HG03097 (cell line): ENCODE results near the gene SLC25A52.
"Not testable (repeated sequence)": the region's sequence is repeated elsewhere in the genome, so short reads cannot be mapped to it uniquely, and the experiment has no call there.

Experiments used
- ATAC-seq: cut with Tn5 transposase; IDR thresholded peaks from one replicate; pipeline ENCODE4 v1.9.1; 2021; ENCODE audit not compliant: unreplicated experiment, low FRiP score

The SLC25A52 gene

GRCh38 chr18:31741097-31741735, 19.5 kb downstream of the SLC25A52 start:
- ATAC-seq, result no peak

- ATAC-seq, result no peak
These were observed 20.5 kb downstream of the SLC25A52 start for GRCh38 chr18:31740180-31740579.

GRCh38 chr18:31739651-31740050, 21.0 kb downstream of the SLC25A52 start:
- no peak for ATAC-seq

DNA sequence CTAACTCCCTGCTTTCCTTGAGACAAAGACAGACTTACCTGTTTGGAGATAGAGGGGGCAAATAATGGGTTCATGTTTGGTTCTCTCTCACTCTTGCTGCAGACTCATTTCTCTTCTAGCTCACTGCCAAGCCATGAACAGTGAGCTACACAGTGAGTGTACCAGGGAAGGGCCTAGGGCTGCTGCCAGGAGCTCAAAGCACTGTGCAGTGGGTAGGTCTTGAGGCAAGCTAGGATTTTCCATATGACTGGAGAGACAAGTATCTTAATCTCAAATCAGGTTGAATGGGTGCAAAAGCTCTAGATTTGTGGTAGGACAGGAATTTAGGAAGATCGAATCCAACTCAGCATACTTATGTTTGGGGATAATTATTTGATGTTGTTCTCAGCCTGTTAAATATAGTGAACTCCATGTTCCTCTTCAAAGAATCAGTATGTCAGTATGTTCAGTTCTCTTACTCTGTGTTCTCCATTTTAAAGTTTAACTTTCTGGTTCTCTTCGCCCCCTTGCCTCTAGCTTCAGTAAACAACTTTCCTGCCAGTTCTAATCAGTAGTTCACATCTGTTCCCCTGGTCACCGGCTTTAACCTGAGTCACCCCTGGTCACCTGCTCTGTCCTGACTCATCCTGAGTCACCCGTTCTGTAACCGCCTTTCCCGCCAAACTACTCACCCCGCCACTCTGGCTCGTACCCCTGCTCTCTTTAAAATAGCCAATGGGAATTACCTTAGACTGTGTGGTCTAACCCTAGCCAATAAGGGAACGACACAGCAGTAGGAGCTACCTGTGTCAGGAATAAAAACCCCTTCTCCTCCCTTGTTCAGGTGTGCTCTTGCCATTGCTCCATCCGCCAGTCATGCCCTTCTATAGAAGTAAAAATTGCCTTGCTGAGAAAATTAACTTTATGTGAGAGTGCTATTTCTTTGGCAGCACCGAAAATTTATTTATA, 21.9 kb downstream of the SLC25A52 start:
- no peak for ATAC-seq

DNA sequence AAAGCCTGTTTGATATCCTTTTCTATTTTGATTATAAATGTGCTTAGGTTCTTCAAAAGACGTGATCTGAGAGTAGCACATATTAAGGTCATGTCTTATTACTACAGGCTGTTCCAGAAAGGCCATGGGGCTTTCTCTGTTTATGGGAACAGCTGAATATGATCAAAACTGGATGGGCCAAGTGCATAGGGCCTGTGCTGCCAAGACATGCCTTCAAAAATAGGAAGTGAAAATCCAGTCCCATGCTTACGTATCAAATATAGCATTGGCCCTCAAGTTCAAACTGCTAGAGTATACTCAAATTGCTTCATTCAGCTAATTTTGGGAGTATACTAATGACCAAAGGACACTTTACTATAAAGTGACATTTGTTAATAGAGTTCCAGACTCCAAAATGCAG, 24.1 kb downstream of the SLC25A52 start:
- ATAC-seq, result no peak

- no peak for ATAC-seq
These were observed 29.1 kb downstream of the SLC25A52 start for GRCh38 chr18:31731628-31732027.

GRCh38 chr18:31729196-31729595, 31.5 kb downstream of the SLC25A52 start:
- not testable (repeated sequence) for ATAC-seq

DNA sequence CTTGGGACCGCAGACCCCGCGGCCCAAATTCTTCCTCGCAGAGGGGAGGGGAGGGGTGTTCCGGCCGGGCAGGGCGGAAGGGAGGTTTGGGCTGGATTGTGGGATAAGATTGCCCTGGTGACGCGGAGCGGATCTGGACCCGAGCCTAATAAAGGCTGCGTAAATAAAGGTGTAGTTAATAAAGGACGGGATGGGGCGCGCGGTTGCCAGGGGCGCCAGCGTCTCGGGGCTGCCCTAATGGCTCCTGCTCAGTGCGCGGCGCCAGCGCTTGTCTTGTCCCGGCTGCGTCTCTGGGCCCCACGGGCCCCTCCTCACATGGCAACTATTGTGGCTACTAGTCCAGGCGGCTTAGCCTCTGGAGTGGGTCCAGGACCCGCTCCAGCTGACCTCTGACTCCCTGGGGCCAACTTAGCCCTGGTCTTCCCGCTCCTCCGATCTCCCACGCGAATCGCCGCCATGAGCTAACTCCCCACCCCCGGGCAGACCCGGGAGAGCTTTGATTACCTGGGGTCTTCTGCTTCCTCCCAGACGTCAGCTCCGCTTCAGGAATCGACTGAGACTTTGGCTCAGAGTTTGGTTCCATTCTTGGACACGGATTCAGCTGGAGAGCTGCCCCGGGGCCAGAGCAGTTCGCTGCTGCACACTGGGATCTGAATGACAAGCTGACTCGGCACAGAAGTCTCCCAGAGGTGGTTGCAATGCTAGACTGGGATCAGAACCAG, 36.5 kb downstream of the SLC25A52 start:
- ATAC-seq, result no peak

DNA sequence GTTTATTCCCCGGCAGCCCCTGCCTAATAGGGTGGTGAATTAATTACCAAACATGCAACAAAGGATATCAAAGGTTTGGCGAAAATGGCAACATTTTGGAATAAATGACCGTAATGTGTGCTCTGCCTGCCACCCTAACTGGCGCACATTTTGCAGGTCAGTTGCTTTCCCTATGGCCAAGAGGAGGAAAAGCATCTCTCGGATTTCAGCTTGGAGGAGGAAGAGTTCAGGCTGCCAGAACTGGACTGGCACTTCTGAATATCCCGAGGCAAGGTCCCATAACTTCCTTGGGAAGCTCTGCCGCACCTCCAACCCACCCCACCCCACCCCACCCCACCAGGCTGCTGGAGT, 37.1 kb downstream of the SLC25A52 start:
- ATAC-seq, result no peak

DNA sequence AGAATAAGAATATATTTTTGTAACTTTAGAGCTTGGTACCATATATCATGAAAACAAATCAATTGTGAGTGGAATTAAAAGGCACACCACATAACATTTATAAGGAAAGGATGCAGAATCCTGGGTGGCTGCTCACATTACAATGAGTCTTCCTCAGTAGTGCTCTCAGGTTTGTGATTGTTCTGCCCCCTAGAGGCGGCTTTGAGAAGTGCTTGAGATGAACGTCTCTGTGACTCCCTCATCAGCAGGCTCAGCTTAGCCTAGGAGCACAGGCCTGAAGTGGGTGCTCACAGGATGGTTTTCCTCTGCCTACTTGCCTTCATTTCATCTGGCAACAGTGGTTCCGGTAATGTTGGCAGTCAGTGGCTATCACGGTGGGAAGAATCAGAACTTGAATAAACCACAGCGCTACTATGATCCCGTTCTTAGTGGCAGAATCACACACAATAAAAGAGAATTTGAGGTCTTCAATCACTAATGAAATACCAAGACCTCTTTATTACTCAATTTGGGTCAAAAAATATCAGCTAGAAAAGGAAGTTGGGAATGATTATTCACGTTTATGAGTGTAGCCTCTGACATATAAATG, 38.2 kb downstream of the SLC25A52 start:
- peak; percentile 97 for ATAC-seq

- ATAC-seq, result no peak
These were observed 39.1 kb downstream of the SLC25A52 start for GRCh38 chr18:31721601-31722000.

GRCh38 chr18:31720867-31721266, 39.8 kb downstream of the SLC25A52 start:
- no peak for ATAC-seq

DNA sequence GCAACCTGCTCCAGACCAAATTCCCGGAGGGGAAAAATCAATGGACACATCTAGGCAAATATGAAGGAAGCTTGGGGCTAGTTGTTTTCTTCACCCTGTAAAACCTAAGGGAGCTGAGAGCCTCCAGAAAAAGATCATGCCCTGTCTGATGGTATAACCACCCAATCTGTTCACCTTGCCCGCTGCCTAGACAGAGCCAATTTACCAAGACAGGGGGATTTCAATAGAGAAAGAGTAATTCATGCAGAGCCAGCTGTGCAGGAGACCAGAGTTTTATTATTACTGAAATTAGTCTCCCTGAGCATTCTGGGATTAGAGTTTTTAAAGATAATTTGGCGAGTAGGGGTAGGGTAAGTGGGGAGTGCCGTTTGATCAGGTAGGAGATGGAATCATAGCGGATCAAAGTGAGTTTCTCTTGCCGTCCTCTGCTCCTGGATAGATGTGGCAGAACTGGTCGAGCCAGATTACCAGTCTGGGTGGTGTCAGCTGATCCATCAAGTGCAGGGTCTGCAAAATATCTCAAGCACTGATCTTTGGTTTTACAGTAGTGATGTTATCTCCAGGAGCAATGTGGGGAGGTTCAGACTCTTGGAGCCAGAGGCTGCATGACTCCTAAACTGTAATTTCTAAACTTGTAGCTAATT, 41.2 kb downstream of the SLC25A52 start:
- no peak for ATAC-seq

DNA sequence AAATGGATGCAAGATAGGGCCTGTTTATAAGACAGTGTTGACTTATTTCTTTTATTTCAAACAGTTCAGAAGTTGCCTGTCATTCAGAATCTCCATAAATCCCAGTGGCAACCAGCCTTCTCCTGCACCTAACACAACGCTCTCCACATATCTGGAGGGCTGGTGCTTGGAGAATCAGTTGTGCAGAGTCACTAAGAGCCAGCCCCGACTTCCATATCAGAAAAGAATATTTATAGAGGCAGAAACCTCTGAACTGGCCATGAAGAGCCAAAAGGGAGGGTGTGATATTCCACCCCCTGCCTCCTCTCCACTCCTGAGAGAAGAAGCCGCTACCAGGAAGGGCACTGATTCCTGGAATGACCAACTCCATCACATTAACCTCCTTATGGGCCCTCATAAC, 42.3 kb downstream of the SLC25A52 start:
- ATAC-seq, result no peak

DNA sequence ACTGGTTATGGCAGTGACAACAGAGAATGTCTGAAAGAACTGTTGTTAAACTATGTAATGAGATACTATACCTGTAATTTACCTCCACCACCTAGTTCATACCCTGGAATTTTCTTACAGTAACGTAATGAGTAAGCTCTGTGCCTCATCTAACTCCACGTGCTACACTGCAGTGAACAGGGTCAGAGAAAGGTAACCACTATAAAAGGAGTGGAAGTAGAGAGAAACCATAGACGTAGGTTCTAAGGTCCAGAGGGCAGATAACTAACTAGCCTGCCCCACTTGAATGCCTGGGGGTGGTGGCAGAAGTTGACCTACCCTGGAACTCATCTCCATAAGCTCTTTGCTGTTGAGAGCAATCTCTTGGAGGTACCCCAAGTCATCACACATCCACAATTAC, 44.3 kb downstream of the SLC25A52 start:
- ATAC-seq, result no peak

- no peak for ATAC-seq
These were observed 49.1 kb downstream of the SLC25A52 start for GRCh38 chr18:31711365-31712172.

DNA sequence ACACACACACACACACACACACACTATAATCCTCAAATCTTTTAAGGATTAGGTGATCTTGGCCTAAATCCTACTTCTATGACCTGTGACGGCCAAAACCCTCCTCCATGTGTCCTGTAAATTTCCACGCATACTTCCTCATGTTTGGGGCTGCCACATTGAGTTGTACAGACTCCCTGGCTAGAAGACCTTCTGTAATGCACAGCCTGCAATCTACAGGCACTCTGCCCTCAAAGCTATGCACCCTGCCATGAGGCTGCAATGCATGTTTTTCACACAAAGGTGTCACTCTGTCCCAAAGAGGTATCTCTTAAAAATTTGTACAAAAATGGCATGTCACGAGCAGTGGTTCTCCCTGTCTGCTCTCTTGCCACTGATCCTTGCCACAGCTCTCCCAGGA, 49.9 kb downstream of the SLC25A52 start:
- no peak for ATAC-seq
